PC-9 (cell line): ENCODE measurements around the gene CLDN20. TPM values are rescaled to one million over a fixed set of nuclear protein-coding genes. Genes with fewer than 3 reads are reported as not detected.

ENCODE experiments used
- BruUV-seq: library from RNA; stranded (reverse); fragments of 400-500 nt; replicated peaks from 2 replicates; lab custom pipeline; 2021; lab: Mats Ljungman, UMichigan
- CTCF ChIA-PET: fragments of 300-600 bp; sonication (Branson Sonifier 250); formaldehyde crosslinking; loops from one replicate; lab custom pipeline; 2022; ENCODE audit warnings: antibody characterized with exemption; lab: Charles Lee
- POLR2A ChIA-PET: fragments of 300-600 bp; sonication (Branson Sonifier 250); formaldehyde crosslinking; loops from one replicate; lab custom pipeline; 2022; ENCODE audit warnings: antibody characterized with exemption; ENCODE audit not compliant: unreplicated experiment; lab: Charles Lee
- DNase-seq, 2 experiments: peaks; one replicate each; pipeline versions ENCODE4 v3.0.0 to v3.0.0-alpha.2; 2015 to 2022; ENCODE audit warnings: mixed read lengths in 1 of 2
- H2AFZ ChIP-seq: fragments of 200-600 bp; sonication (generic); 2 replicates; pipeline ENCODE4 v1.8.1; 2017; ENCODE audit warnings: antibody characterized with exemption
- H3F3A ChIP-seq: fragments of 200-600 bp; sonication (generic); 2 replicates; pipeline ENCODE4 v1.8.1; 2017; ENCODE audit warnings: antibody characterized with exemption, mild to moderate bottlenecking, low read depth; ENCODE audit not compliant: insufficient read depth
- H3K27ac ChIP-seq: fragments of 200-600 bp; sonication (generic); 2 replicates; pipeline ENCODE4 v1.6.1; 2016; ENCODE audit warnings: mixed run types
- H3K27me3 ChIP-seq: fragments of 200-600 bp; sonication (generic); 2 replicates; pipeline ENCODE4 v1.6.1; 2016; ENCODE audit warnings: low read depth, mixed run types; ENCODE audit not compliant: insufficient read depth
- H3K36me3 ChIP-seq: fragments of 200-600 bp; sonication (generic); 2 replicates; pipeline ENCODE4 v1.6.1; 2016; ENCODE audit warnings: low read depth, mixed run types
- H3K4me1 ChIP-seq: fragments of 200-600 bp; sonication (generic); replicated peaks from 2 replicates; pipeline ENCODE4 v1.6.1; 2016; ENCODE audit warnings: mixed run types; ENCODE audit not compliant: insufficient read depth
- H3K4me2 ChIP-seq: fragments of 200-600 bp; sonication (generic); 2 replicates; pipeline ENCODE4 v1.6.1; 2017; ENCODE audit warnings: mixed run types
- H3K4me3 ChIP-seq: fragments of 200-600 bp; sonication (generic); 2 replicates; pipeline ENCODE4 v1.6.1; 2016; ENCODE audit warnings: mixed run types
- H3K79me2 ChIP-seq: fragments of 200-600 bp; sonication (generic); 2 replicates; pipeline ENCODE4 v1.6.1; 2017; ENCODE audit warnings: low read depth, mixed run types
- H3K9me2 ChIP-seq: fragments of 200-600 bp; sonication (generic); 2 replicates; pipeline ENCODE4 v1.8.1; 2017; ENCODE audit warnings: mild to moderate bottlenecking; ENCODE audit not compliant: insufficient read depth
- H3K9me3 ChIP-seq: fragments of 200-600 bp; sonication (generic); 2 replicates; pipeline ENCODE4 v1.8.1; 2016; ENCODE audit warnings: low read depth; ENCODE audit not compliant: insufficient read depth
- H4K20me1 ChIP-seq: fragments of 200-600 bp; sonication (generic); 2 replicates; pipeline ENCODE4 v1.8.1; 2017; ENCODE audit not compliant: insufficient read depth
- EZH2 ChIP-seq: fragments of 200-600 bp; sonication (generic); IDR thresholded peaks from 2 replicates; pipeline ENCODE4 v1.8.0; 2017; ENCODE audit warnings: antibody characterized with exemption, low read depth
- intact Hi-C: fragments of 100-400 bp; cut with micrococcal nuclease; formaldehyde crosslinking; loops from one replicate; pipeline ENCODE4 v1.10.0; 2022; ENCODE audit not compliant: unreplicated experiment
- total RNA-seq: library from RNA; stranded (reverse); gene quantifications from 2 replicates; pipeline ENCODE4 v1.2.3, GENCODE V29; 2021
- TF ChIP-seq, protein P1 (sequence below): fragments of 200-600 bp; sonication (generic); conservative IDR thresholded peaks from 2 replicates; pipeline ENCODE4 v1.6.1; 2017; ENCODE audit warnings: mixed run types, antibody characterized with exemption, mild to moderate bottlenecking, moderate library complexity

Gene CLDN20
- total RNA-seq, 1 experiment from 2014 or later = not detected

DNA sequence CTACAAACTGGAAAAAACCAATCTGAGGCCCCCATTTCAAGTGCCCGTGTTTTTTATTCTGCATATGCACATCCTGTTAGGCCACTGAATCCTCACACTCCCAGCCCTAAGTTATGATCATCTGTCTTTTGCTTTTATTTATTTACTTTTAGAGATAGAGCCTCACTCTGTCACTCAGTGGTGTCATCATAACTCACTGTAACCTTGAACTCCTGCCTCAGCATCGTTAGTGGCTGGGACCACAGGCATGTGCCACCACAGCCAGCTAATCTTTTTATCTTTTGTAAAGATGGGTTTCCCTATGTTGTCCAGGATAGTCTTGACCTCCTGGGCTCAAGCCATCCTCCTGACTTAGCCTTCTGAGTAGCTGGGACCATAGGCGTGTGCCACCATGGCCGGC is 29.6 kb upstream of the CLDN20 start:
- no peaks in the 10 kb centered on the region for H3F3A ChIP-seq
- TF ChIP-seq, protein P1, sequence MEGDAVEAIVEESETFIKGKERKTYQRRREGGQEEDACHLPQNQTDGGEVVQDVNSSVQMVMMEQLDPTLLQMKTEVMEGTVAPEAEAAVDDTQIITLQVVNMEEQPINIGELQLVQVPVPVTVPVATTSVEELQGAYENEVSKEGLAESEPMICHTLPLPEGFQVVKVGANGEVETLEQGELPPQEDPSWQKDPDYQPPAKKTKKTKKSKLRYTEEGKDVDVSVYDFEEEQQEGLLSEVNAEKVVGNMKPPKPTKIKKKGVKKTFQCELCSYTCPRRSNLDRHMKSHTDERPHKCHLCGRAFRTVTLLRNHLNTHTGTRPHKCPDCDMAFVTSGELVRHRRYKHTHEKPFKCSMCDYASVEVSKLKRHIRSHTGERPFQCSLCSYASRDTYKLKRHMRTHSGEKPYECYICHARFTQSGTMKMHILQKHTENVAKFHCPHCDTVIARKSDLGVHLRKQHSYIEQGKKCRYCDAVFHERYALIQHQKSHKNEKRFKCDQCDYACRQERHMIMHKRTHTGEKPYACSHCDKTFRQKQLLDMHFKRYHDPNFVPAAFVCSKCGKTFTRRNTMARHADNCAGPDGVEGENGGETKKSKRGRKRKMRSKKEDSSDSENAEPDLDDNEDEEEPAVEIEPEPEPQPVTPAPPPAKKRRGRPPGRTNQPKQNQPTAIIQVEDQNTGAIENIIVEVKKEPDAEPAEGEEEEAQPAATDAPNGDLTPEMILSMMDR = no peak
- TF ChIP-seq EZH2 = no peak
- H3K27ac ChIP-seq = no peak overlapping the region
- no peaks in the 10 kb centered on the region for H3K36me3 ChIP-seq
- no peak for DNase-seq
- H3K4me2 ChIP-seq = no peak overlapping the region
- no peaks in the 10 kb centered on the region for H3K27me3 ChIP-seq
- no peaks in the 10 kb centered on the region for H3K4me1 ChIP-seq
- intact Hi-C loops = no loop called here
- no peaks in the 10 kb centered on the region for H4K20me1 ChIP-seq
- H3K4me3 ChIP-seq = no peak overlapping the region
- no peaks in the 10 kb centered on the region for H3K79me2 ChIP-seq
- H3K9me3 ChIP-seq = peaks cover 3% of the 10 kb centered on the region; the same call in 1 of the 2 replicates
- ChIA-PET CTCF (no interaction called here), POLR2A (no interaction called here)
- H3K9me2 ChIP-seq = no peaks in the 10 kb centered on the region
- no peak overlapping the region for H2AFZ ChIP-seq
- BruUV-seq = no TSS peak

DNA sequence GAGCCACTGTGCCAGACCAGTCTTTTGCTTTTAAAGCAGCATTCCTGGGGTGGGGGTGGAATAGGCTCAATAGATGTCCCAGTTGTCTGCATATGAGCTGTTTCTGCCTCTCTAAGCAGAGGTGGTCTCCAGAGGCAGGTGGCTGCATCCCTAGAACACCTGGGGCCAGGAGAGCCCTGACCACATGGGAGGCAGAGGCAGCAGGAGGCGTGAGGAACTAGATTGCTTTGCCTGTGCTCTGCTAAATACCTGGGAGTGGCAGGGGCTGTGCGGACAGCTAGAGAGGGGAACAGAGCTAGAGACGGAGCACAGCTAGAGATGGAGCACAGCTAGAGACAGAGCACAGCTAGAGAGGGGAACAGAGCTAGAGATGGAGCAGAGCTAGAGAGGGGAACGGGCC is 29.1 kb upstream of the CLDN20 start:
- ChIA-PET CTCF (no interaction called here), POLR2A (no interaction called here)
- intact Hi-C loops = no loop called here
- TF ChIP-seq EZH2 = no peak
- TF ChIP-seq, protein P1 = no peak
- no peaks in the 10 kb centered on the region for H3K27me3 ChIP-seq
- no peaks in the 10 kb centered on the region for H3F3A ChIP-seq
- BruUV-seq = no TSS peak
- no peak overlapping the region for H3K27ac ChIP-seq
- no peaks in the 10 kb centered on the region for H3K79me2 ChIP-seq
- H3K9me2 ChIP-seq = no peaks in the 10 kb centered on the region
- H3K4me3 ChIP-seq = no peak overlapping the region
- H3K4me1 ChIP-seq = no peaks in the 10 kb centered on the region
- no peaks in the 10 kb centered on the region for H3K36me3 ChIP-seq
- DNase-seq = no peak
- no peak overlapping the region for H3K4me2 ChIP-seq
- H2AFZ ChIP-seq = no peak overlapping the region
- H3K9me3 ChIP-seq = peaks cover 3% of the 10 kb centered on the region; the same call in 1 of the 2 replicates
- no peaks in the 10 kb centered on the region for H4K20me1 ChIP-seq

DNA sequence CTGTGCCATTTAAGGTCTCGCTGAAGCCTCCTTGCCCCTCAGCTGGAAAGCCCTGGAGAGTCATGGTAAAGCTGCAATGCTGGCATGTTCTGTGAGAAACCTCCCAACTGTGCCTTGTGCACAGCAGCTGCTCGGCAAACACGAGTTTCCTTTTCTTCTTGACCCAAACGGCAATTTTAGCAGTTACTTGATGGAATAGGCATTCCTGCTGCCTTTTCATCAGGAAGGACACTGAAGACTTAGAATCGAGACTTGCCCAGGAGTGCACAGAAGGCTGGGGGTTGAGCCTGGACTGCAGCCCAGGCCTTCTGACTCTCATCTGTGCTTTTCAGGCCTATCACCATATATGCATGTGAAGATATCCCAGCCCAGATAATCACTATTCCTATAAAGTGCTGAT is 28.7 kb upstream of the CLDN20 start:
- H3K4me1 ChIP-seq = no peaks in the 10 kb centered on the region
- no peak overlapping the region for H3K27ac ChIP-seq
- intact Hi-C loops = no loop called here
- H3K36me3 ChIP-seq = no peaks in the 10 kb centered on the region
- ChIA-PET CTCF (no interaction called here), POLR2A (no interaction called here)
- no peak overlapping the region for H2AFZ ChIP-seq
- no peaks in the 10 kb centered on the region for H3F3A ChIP-seq
- H3K9me3 ChIP-seq = peaks cover 3% of the 10 kb centered on the region; the same call in 1 of the 2 replicates
- H3K27me3 ChIP-seq = no peaks in the 10 kb centered on the region
- H3K4me2 ChIP-seq = no peak overlapping the region
- no peaks in the 10 kb centered on the region for H3K9me2 ChIP-seq
- TF ChIP-seq EZH2 = no peak
- TF ChIP-seq, protein P1 = no peak
- no peak for DNase-seq
- no peaks in the 10 kb centered on the region for H4K20me1 ChIP-seq
- no peaks in the 10 kb centered on the region for H3K79me2 ChIP-seq
- BruUV-seq = no TSS peak
- no peak overlapping the region for H3K4me3 ChIP-seq
